Myometrial cell (primary cell): ENCODE data around the gene YY1AP1. TPM values are rescaled to one million over a fixed set of nuclear protein-coding genes. Genes with fewer than 3 reads are reported as not detected.

ENCODE experiments used
- total RNA-seq: library from RNA; depleted of rRNA; stranded (reverse); fragments of >200 nt; gene quantifications from 2 replicates; pipeline ENCODE4 v1.2.3, GENCODE V29; 2015

Gene YY1AP1
- 24.6 and 34.3 TPM in 2 replicates for total RNA-seq

GRCh38 chr1:155688324-155689080 is at the start of gene YY1AP1:
YY1AP1 (minus strand) TSS chr1:155688774; CDS start chr1:155680436, 8,338 bp downstream.

GRCh38 chr1:155689081-155689607 is 570 bp upstream of the YY1AP1 start, which contains the start of gene DAP3:
DAP3 (plus strand) TSS chr1:155689091; CDS start chr1:155709780, 20,689 bp downstream.

GRCh38 chr1:155609515-155610256 is 78.9 kb downstream of the YY1AP1 start, which contains the start of gene MSTO1:
MSTO1 (plus strand) TSS chr1:155610218; CDS start chr1:155610249, 31 bp downstream.

Other genes starting within 250 kb of the YY1AP1 start
- gene ASH1L, start 126.0 kb downstream of the YY1AP1 start, total RNA-seq: 10.7 and 17.0 TPM in 2 replicates
- gene MSTO1, start 78.6 kb downstream of the YY1AP1 start, total RNA-seq: 8.3 and 13.3 TPM in 2 replicates
- 114 and 117 TPM in 2 replicates for gene DAP3, start 317 bp upstream of the YY1AP1 start, total RNA-seq
- gene GON4L, start 168.4 kb upstream of the YY1AP1 start, total RNA-seq: 20.4 and 21.6 TPM in 2 replicates
- gene SYT11, start 170.8 kb upstream of the YY1AP1 start, total RNA-seq: 17.0 and 19.3 TPM in 2 replicates
- gene RIT1, start 222.6 kb upstream of the YY1AP1 start, total RNA-seq: 17.9 and 20.8 TPM in 2 replicates
- 18.1 and 28.3 TPM in 2 replicates for gene KHDC4, start 245.6 kb upstream of the YY1AP1 start, total RNA-seq